Loucy (cell line): Measurements from ENCODE around the gene INSRR.

Experiments used
- EZH2phosphoT487 ChIP-seq: fragments of 200-600 bp; IDR thresholded peaks from 2 replicates; pipeline ENCODE4 v1.6.1; 2018; ENCODE audit warnings: antibody characterized with exemption, mild to moderate bottlenecking, moderate library complexity, borderline replicate concordance
- TF ChIP-seq, protein P1 (sequence below): fragments of 200-600 bp; sonication (generic); conservative IDR thresholded peaks from 2 replicates; pipeline ENCODE4 v1.5.1; 2014; ENCODE audit warnings: mild to moderate bottlenecking, antibody characterized with exemption, low read length

GRCh38 chr1:156807627-156808026 lies 51.3 kb downstream of the INSRR start:
- TF ChIP-seq, protein P1, sequence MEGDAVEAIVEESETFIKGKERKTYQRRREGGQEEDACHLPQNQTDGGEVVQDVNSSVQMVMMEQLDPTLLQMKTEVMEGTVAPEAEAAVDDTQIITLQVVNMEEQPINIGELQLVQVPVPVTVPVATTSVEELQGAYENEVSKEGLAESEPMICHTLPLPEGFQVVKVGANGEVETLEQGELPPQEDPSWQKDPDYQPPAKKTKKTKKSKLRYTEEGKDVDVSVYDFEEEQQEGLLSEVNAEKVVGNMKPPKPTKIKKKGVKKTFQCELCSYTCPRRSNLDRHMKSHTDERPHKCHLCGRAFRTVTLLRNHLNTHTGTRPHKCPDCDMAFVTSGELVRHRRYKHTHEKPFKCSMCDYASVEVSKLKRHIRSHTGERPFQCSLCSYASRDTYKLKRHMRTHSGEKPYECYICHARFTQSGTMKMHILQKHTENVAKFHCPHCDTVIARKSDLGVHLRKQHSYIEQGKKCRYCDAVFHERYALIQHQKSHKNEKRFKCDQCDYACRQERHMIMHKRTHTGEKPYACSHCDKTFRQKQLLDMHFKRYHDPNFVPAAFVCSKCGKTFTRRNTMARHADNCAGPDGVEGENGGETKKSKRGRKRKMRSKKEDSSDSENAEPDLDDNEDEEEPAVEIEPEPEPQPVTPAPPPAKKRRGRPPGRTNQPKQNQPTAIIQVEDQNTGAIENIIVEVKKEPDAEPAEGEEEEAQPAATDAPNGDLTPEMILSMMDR, result no peak
- TF ChIP-seq EZH2phosphoT487, result no peak
